SKM-1 (cell line): ENCODE data around the gene TAPBP.

Experiments used
- DNase-seq: peaks from one replicate; lab custom pipeline; 2025; ENCODE audit not compliant: unreplicated experiment; lab: John Stamatoyannopoulos, UW

Gene TAPBP

DNA sequence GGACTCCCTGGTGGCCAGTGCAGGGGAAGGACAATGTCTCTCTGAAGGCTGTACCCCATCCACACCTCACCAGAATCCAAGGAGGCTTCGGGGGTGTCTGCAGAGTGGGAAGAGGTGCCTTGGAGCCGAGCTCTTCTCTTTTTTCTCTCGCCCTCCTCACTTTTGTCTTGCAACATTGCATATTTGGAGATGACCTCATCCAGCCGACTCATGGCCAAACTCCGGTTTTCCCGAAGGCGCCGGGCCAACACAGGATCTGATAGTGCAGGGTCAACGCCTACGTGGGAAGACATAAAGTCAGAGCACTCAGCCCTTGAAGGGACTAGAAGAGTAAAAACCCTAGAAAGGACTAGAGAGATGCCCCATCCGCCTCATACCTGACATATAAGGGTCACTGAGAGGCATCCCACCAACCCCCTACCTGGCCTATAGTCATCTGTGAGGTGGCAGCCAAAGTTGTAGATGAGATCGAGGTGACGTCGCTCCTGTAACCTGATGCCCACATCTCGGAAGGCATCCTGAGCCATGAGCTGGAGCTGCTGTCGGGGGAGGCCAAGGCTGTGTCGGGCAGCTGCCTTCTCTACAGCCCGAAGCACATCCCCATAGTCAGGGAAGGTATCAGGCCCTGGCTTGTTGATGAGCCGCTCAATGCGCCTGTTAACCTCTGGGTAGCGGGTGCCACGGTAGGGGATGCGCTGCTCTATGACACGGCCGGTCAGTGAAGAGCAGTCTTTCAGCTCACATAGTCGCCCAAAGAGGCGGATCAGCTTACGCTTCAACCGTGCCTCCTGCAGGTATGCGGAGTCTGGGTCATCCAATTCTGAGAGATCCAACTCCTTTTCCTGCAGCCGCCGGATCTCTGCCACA is 6.7 kb upstream of the TAPBP start:
- DNase-seq, result no peak

DNA sequence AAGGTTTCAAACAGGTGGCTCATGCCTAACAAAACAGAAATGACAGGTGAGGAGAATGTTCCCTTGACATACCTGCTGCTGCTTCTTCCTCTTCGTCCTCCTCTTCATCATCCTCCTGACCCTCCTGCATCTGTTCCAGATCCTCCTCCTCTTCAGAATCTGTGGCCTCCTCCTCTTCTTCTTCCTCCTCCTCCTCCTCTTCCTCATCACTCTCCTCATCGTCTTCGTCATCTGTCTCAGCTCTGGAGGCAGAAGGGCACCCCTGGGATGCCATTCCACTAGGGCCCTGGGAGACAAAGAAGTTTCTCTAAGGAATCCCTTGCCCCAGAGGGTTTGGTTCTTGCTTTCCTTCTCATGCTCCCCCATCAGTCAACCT is 6.0 kb upstream of the TAPBP start:
- no peak for DNase-seq

DNA sequence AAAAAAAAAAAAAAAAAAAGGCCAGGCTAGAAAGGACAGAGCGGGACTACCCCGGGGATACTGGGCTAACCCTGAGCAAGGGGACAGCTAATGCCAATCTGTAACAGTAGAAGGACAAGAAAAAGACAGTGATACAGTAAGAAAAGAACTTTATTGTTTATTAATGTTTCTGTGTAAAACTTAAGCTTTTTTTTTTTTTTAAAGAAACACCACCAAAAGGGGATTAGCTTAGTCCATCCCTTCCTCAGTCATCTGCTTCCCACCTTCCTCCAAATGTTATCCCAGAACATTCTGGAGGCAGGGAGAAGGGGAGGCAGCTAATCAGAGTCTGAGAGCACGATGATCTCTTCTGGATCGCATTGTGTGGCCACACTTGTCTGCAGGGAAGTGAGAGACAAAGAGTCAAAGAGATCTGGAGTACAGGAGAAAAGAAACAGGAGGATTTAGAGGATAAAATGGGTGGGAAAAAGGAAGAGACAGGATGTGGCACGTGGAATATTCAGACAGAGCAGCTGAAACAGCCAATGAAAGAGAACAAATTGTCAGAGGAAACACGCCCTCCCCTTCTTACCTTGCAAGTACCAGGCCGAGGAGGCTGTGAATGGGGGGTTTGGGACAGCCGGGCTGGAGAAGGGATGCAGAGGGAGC is 4.7 kb upstream of the TAPBP start:
- no peak for DNase-seq

DNA sequence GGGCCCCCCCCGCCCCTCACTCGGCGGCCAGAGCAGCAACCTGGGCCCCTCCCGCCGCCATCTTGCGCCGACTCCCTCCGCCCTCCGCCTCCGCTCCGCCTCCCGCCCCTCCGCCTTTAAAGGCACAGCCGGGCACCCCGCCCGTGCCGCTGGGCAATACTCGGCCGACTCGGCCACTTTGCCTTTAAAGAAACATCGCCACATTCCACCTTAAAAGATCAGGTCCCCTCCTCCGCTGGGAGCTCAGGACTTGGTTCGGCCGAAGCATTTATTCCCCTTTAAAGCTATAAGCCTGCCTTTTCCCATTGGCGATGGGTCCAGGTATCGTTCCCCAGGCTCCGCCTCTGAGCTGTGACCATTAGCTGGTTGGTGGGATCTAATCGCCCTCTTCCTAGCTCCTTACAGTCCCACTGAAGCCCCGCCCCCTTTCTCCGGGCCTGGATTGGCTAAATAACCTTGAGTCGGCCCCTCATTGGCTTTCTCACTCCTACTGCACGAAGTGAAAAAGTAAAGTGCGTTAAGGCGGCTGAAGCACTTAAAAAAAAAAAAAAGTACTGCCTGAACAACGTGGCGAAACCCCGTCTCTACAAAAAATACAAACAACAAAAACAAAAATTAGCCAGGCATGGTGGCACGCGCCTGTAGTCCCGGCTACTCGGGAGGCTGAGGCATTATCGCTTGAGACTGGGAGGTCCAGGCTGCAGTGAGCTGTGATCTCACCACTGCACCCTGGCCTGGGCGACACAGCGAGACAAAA is 4.0 kb upstream of the TAPBP start, which contains the start of gene ZBTB22:
TSS of gene ZBTB22 (minus strand) at position 76 of the 757 bp plus-strand sequence. CDS start 828 bp downstream, outside the sequence.
- peak; percentile 94 for DNase-seq

DNA sequence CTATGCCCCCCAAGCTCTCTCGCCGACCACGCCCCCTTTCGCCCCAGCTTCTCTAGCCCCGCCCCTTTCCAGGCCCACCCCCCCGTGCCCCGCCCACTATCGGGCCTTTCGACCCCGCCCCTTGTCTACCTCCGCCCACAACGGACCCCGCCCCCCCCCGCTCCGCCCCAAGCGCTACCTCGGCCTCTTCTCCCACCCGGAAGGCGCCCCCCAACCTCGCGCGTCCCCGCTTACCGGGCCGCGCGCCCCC is 3.5 kb upstream of the TAPBP start:
- peak; percentile 41 for DNase-seq

DNA sequence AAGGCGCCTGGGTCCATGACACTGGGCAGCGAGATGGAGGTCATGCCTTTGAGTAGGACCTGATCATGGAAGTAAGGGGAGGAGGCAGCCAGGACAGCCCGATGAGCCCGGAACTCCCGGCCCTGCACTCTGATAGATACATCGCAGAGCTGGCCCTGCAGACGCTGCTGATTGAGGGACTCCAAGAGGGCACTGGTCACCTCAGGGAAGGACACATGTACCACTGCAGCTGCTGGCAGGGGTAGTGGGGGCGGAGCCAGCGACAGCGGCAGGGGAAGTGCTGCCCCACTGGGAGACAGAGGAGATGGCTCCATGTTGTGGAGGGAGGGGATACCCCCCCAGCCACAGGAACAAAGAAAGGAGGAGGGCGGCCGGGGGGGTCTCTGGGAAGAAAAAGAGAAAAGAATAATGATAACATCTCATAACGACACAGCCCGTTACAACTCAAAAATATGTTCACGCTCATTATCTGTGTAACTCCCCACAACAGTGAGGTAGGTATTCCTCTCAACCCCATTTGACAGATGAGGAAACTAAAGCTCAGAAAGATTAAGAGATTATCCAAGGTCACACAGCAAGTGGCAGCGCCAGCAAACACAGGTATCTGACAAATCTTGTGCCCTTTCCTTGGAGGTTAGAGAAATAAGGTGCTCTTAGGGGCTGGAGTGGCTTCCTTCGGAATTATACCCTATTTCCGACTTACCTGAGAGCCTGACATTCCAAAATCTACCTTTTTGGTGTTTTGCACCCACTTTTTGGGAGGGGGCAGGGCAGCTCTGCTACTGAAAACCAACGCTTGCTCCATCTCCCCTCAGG is 2.9 kb upstream of the TAPBP start:
- no peak for DNase-seq

DNA sequence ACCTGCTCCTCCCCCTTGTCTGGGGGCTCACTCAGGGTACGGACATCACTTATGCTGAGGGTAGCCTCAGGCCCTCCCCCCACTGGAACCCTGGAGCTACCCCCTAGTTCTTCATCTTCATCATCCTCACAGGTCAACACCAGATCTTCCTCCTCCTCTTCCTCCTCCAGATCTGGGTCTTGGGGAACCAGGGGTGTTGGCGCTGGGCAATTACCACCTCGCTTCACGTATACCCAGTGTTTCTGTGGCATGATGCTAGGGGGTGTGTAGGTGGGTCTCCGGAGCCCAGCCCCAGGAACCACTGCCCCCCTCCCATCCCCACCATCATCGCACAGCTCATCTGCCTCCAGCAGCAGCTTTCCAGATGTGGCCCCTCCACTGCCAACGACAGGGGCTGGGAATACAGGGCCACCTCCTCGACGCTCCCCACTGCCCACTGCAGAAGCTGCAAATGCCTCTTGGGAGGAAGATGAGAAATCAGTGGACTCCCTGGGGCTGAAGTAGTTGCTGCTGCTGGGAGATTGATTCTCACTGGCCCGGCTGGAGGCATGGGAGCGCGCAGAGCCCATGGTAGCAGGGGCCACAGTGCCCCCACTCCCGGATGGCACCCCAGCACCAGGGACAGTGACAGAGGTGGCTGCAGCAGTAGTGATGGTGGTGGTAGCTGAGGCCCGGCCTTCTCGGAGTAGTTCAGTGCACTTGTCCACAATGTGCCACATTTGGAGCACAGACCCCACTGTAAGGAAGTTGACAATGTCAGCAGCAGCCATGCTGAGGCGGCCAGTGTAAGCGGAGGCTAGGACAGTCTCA is 2.1 kb upstream of the TAPBP start:
- DNase-seq, result no peak

DNA sequence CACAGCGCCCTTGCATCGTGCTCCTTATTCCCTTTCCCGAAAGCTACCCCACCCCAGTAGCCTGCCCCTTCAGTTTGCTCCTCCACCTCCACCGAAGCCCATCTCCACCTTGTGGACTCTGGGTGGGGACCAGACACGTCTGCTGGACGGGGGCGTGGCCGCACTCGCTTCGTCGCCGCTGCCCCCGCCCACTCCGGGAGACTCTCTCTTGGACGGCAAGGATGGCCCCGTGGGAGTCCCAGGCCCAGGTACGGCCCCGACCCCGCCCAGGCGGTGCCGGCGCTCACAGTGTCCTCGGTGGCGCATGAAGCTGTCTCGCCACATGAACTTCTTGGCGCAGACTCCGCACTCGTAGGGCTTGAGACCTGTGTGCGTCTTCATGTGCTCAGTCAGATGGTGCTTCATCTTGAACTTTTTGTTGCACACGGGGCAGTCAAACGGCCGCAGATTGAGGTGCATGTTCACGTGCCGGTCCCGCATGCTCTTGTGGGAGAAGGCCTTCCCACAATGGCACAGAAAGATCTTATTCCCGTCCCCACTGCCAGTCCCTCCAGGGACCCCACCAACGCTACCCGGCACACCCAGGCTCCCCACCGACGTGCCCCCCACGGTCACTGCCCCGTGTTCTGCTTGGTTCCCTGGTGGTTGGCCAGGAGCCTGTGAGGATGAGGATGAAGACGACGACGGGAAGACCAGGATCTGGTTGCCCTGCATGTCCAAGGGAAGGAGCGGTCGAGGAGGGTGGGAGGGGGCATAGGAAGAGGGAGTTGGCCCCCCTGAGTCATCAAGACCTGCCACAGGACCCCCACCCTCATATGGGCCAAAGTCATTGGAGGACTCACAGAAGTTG is 1.3 kb upstream of the TAPBP start:
- no peak for DNase-seq

DNA sequence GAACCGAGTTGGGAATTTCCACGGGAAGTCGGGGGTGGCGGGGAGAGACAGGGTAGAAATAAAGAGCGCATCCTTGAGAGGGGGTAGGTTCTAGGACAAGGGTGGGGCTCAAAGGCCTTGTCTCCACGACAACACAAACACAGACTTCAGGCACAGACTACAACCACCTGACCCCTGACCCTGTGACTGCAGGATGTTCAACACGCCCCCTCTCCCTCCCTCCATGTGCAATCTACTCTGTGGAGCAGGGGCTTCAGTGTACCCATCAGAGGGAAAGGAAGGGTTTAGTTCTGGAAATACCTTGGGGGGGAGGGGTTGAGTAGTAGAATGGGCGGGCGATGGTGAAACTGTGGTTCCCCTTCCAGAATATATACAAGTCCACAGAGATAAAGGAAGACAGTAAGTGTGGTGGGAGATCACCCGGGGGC is 651 bp upstream of the TAPBP start:
- DNase-seq, result peak; percentile 6

DNA sequence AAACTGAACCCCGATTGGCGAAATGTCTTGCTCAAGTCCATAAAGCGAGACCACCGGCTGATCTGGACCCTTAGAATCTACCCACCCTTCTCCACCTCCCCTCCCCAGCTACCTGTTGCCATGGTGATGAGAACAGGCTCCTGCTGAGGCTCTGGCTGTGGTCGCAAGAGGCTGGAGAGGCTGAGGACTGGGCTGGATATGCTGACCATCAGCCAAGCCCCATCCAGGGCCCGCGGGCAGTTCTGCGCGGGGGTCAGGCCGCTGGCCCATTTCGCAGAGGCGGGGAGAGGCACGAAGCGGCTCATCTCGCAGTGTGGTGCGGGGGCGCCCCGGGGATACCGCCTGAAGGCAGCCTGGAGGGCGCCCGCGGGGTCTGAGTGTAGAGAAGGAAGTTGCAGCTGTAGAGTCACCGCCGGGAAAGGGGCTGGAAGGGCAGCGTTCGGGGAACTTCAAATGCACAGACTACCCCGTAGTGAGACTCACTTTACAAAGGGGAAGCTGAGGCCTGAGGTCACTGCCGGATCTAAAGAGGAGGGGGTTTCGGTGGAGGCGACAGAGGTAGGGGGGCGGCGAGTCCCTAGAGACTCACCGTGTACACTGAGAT is 671 bp downstream of the TAPBP start:
- DNase-seq, result peak; percentile 57

DNA sequence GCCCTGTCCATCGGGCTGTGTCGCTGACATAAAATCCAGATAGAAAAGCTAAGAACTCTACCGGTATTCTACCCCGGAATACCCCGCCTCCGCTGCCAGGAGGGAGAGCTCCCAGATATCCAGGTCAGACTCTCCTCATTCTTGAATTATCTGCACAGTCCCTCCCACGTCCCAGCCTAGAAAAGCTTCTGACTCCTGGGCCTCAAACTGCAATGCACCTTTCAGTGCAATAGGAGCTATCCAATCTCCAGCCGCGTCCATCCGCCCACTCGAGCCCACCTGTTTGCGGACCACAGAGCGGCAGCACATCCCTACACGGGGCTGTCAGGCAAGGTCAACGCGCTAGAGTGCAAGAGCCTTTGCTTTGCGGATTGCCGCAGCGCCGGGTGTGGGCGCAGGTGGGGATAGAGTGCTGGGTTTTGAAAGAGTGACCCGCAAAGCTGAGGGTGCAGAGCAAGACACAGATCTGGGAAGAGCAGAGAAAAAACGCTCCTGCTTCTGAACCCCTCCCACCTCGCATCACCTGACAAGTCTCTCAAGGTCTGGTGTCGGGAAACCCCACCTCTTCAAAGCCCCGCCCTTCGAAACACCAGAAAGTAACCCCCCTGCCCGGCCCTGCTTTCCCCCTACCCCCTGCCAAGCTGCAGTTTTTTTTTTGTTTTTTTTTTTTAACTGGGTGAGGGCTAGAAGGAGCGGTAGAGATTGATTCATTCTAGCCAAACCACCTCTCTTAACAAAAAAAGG is 1.3 kb downstream of the TAPBP start:
- peak; percentile 18 for DNase-seq

DNA sequence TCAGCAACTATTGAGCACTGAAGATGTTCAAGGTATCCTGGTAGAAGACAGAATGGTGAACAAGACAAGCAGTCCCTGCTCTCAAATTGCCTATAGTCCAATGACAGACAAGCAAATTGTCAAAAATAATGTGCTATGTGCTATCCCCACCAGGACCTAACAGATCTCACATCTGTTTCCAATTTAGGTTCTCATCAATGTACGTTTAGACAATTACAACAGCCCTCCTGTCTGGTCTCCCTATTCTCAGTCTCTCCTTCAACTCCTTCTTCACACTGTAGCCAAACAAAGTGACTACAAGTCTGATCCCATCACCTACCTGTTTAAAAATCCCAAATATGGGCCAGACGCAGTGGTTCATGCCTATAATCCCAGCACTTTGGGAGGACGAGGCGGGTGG is 7.5 kb downstream of the TAPBP start:
- DNase-seq, result no peak

DNA sequence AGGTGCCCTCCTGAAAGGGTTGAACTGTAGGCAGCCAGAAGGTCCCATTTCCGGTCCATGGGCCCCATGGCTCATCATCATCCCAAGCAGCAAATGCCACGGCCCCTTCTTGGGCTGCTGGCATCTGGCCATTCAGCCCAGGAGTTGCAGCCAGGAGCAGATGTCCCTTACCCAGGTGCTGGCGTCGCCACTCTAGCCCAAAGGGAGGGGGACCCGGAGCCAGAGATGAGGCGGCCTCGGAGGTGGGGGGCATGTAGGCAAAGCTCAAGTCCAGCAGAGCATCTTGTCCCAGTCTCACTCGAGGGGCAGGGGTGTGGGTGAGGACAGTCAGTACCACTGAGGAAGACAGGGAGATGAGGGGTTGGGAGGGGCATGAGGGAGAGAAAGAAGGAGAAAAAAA is 8.8 kb downstream of the TAPBP start:
- no peak for DNase-seq

DNA sequence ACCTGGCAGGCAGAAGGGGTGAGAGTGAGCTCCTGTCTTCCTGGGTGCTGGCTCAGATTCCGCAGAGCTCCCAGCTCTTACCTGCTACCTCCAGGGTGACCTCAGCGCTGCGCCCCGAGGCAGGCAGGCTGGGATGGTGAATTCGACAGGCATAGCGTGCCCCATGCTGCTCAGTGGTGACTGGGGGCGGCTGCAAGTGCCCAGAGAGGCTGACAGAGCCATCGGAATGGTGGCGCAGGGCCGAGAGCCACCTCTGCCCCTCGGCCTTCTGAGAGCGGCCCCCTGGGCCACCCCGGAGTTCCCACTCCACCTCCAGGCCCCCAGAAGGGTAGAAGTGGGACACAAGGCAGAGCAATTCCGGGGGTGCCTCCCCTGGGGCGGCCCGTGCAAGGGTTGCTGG is 9.7 kb downstream of the TAPBP start:
- no peak for DNase-seq

DNA sequence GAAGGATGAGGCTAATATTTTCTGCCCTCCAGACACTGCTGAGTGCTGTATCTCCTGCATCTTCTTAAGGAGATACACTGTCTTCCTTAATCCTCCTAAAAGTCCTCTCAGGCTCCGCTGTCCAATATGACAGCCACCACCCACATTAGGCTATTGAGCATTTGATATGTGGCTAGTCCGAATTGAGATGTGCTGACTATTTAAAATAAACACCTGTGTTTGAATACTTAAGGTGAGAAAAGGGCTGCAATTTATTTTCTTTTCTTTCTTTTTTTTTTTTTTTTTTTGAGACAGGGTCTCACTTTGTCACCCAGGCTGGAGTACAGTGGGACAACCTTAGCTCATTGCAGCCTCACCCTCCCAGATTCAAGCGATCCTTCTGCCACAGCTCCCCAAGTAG is 12.0 kb downstream of the TAPBP start:
- DNase-seq, result no peak

DNA sequence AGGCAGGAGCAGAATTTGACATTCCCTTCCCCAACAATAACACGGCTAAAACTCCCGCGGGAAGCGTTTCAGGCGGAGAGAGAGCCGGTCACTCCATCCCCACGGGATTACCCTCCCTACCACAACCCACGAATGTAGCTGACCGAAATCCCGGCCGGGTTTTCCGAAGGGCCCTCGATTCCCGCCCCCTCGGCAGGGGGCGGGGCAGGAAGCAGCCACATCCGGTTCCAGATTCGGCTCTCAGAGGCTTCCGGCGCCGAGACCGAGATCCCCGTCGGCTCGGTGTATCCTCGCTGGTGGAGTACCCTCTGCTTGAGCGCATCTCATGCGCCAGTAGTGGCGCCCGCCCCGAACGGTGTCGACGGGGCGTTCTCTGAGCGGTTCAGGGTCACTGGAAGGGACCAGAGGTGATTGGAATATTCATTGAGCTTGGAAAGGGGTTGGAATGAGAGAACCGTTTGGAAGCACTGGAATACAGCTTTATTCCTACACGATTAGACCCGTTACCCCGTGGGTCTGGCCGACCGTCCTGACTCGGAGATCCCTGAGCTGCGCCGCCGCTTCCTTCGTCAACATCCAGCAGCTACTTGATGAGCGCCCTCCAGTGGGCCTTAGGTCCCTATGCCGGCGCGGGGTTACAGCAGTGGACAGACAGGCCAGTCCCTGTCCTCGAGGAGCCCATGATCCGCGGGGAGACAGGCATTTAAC is 14.5 kb downstream of the TAPBP start:
- DNase-seq, result peak; percentile 80

DNA sequence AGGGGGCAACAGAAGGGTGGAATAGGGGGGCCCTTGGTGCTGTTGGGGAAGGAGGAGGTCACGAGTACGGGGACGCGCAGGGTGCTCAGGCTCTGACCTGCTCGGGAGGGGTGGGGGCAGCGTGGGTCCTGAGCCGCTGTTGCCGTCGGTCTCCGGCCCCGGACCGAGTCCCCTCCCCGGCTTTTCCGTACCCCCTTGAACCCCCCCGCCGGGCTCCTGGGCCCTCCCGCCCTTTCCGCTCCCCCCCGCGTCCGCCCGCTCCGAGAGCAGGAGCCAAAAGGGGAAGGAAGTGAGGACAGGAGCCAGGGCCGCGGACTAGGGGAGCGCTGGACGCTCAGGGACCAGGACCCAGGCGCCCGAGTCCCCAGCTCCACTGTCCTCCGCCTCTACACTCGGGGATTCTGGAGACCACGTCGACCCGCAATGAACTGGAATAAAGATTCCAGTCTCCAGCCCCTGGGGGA is 15.1 kb downstream of the TAPBP start, which contains the start of gene RGL2:
TSS of gene RGL2 (minus strand) at position 170 of the 464 bp plus-strand sequence. CDS start 332 bp downstream, outside the sequence.
- DNase-seq, result peak; percentile 43
